GM18868 (cell line): ENCODE data around the gene RFX8.
"Not testable (repeated sequence)": the region's sequence is repeated elsewhere in the genome, so short reads cannot be mapped to it uniquely, and the experiment has no call there.

Experiments used
- ATAC-seq: cut with Tn5 transposase; IDR thresholded peaks from one replicate; pipeline ENCODE4 v1.9.1; 2021; ENCODE audit warnings: mild to moderate bottlenecking, moderate library complexity; ENCODE audit not compliant: unreplicated experiment

RFX8 gene

DNA sequence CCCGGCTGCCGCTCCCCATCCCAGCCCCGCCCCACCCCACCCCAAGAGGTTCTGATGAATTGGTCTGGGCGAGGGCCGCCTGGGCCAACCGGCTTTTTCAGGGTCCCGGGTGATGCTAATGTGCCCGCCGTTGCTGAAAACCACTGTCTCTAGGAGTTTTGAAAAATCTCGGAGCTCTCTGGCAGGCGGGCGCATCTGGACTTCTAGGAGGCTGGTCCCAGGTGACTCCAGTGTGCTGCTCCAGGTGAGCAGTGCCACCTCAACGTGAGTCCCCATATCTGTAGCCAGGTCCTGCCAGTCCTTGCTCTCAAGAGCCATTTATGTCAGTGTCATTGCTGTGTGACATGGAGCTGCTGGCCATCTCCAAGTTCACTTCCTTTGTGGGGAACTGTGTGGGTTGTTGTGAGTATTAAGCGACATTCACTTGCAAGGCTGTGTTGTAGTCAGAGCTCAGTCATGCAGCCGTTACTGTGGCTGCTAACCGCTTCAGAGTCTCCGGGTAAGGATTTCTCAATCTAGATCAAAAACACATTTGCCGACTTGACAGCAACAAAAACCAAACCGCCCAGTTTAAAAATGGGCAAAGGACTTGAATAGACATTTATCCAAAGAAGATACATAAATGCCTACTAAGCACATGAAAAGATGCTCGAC lies at the start of gene RFX8:
Gene RFX8, minus strand, starts transcription at position 382 of the 654 bp plus-strand sequence. CDS start 8,264 bp downstream, outside the sequence.
- ATAC-seq: no peak

DNA sequence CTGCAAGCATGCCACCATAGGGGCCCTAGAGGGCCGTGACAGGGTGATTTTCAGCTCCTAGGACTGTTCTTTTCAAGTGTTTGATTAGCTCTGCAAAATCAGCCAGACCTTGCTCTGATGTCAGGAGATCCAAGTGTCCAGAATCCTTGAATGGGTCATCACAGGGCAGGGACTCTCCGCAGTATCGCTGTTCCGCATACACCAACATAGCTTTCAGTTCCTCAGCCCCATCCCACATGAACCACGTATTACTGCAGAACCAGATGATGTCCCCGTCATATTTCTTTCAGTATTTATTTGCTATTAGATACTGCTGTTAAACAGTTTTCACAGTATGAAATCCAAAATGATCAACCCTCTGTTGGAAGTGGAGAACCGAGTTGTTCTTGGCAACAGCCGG lies 46.6 kb upstream of the RFX8 start:
- no peak for ATAC-seq

DNA sequence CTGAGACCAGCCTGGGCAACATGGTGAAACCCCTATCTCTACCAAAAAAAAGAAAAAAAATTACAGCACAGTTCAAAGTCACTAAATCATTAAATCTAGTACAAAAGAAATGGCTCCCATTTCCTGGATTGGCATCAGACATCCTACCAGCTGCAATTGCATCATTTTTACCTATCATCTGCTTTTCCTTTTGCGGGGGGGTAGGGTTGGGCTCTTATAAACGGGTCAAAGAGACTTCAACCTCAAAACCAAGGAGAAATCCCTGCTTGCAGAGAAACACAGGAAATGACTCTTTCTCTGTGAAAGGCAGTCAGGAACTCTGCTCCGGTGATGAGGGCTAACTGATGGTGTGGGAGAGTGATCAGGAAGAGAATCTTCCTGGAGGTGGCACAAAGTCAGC lies 45.3 kb upstream of the RFX8 start:
- ATAC-seq: no peak

DNA sequence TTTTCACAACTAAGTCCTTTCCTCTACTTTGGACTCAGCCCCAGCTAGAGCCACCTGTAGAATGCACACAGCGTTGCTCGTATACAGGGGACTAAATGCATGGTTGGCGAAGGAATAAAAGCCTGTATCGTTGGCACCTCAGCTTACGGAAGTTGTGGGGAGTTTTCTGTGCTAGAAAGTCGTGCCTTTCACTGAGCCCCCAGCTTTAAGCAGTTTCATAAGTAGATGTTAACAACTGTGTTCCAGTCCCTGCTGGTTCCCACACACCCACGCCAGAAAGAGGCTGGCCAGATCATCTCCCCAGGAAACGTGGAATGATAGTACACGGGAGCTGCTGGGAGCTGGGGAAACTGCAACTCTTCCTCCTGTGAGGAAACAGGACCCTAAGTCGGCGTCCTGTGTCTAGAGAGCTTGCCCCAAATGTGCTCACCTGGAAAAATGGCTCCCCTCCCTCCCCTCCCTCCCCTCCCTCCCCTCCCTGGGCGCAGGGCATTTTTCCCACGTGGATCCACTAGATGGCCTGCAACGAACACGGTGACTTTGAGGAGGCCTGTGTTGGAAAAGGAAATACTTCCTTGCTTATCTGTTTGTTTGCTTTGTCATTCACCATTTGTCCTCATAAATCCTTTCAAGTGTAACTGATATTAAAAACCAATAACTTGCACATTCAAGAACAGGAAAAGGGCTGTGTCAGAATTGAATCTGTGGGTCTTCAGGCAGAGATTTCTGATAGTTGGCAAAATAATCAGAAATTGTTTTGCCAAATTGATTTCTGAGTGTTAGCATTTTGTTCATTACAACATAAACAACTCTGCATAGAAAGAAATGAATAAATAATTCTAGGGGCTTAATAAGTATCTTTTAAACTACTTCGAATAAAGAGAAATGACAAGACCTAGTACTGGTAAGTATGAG lies 43.9 kb upstream of the RFX8 start:
- no peak for ATAC-seq

DNA sequence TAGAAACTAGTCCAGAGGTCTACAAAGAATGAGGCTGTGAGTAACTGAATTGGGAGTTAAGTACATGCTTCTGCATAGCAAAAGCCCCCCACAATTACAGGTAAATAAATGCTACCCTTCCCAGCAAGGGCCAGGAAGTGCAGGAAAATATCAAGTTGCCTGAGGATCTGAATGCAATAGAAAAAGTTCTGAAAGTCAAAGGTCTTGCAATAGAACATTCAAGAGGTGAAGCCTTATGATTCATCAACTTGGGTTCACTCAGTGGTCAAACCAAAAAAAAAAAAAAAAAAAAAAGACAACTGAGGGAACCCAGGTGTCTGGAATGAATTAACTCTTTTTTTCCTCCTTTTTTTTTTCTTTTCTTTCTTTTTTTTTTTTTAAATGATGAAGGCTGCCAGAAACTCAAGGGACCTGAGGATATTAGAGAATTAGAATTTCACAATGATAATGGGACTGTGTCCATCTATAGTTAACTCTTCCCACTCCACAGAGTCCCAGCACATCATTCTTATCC lies 42.9 kb upstream of the RFX8 start:
- no peak for ATAC-seq

DNA sequence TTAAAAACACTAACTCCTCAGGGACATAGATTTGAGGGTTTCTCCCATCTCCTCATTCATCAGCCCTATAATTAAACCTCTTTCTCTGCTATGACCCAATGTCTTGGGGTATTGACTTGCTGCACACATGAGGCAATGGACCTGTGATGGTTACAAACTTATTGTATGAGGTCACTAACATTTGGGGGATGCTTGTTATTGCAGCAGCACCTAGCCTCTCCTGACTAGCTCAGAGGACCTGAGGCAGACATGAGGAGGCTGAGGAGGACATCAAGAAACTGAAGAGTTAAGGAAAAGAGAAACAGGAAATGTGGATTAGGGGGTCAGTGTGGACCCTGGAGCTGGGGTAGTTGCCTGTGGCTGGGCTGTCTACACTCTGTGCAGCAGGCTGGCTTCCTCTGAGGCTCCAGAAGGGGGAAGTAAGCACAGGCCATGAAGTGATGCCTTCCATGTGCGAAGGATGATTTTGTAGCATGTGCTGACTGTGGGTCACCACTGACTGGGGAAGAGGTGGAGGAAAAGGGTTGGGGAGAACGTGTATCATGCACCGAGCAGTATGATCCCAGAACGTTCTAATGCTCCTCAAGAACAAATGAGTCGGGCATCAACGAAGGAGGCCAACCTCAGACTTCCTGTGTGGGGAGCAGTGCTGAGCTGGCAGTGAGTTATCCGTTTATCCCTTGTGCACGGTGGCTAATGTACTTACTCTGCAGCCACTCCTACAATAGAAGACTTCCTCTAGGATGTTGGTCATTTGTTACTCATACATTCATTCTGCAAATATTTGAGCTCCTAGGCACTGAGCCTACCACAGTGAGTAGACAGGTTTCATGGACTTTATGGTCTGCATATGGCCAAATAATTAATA lies 42.1 kb upstream of the RFX8 start:
- no peak for ATAC-seq

DNA sequence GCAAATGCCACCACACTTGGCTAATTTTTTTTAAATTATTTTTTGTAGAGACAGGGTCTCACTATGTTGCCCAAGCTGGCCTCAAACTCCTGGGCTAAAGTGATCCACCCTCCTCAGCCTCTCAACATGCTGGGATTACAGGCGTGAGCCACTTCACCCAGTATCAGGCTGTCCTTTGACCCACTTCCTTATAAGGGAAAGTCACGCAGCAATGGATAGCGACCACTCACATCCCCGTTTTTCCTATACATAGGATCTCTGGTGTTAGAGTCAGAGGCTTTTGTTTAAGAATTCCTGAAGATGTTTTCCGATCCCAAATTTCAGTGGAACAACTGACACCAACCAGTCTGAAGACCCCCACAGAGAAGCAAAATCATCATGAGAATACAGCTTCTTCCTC lies 41.4 kb upstream of the RFX8 start:
- no peak for ATAC-seq

DNA sequence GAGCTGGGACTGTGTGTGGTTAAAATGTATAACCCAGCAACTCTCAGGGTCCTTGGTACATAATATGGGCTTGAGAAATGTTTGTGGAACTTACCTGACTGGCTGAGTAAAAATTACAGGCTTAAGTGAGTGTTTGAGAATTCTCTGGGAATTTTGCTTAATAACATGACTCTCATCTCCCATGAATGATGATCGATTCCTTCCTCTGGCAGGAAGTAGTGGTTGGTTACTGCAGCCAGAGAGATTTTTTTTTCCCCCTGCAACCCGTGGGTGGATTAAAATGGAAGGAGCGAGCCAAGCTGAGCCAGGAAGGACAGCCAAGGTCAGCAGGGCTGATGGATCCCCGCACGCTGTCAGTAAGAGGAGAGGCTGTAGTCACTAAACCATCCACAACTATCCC lies 40.6 kb upstream of the RFX8 start:
- ATAC-seq: no peak

DNA sequence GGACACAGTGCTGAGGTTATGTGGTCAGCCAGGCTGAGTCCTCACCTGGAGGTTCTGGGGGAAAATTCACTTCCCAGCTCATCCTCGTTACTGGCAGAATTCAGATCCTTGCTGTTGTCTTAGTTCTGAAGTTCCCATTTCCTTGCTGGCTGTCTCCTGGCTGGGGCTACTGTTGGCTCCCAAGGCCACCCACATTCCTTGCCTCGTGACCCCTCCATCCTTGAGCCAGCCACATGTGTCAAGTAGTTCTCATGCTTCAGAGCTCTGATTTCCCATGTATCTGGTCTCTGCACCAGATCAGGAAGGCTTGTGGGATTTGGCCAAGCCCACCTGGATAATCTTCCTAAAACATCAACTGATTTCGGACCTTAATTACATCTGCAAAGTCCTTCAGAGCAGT lies 38.1 kb upstream of the RFX8 start:
- no peak for ATAC-seq

DNA sequence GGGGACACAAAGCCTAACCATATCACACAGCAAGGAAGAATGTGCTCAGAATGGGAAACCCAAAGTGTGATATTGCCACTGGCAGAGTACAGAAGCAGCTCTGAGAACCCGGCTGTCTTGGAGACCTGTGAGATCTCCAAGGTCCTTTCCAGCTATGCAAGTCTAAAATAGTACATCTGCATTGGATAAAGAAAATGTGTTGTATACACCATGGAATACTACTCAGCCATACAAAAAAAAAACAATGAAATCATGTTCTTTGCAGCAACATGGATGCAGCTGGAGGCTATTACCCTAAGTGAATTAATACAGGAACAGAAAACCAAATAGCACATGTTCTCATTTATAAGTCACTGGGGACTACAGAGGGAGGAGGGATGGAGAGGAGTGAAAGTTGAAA lies 36.5 kb upstream of the RFX8 start:
- no peak for ATAC-seq

DNA sequence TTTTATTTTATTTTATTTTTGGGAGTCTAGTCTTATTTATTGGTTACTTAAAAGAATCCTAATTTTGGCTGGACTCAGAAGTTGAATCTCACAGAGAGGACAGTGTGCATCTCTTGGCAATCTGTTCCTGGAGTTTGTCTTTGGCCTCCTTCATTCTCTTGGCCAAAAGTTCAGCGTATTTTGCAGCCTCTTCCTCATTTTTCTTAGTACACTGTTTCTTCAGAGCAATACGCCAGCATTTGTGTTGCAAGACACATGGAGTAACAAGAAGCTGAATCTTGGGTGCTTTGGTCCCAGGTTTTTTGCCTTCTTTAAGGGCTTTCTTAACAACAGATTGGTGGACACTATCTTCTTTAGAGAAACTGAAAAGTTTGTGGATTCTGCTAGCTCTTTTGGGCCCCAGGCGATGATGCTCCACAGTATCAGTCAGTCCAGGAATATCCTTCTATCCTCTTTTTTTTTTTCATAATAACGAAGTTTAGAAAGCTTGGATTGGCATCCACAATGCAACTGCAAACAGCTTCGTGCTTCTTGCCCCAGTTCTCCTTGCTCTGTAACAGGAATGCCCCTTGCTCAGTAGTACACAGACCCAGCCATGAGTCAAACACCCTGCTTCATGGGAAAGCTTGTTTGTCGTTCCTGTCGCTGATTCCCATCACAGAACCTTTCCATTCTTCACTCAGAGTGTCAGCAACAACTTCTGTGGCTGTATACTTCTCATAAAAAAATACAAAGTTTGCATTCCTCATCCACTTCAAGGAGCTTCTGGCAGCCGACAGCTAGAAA lies 34.8 kb upstream of the RFX8 start:
- ATAC-seq: no peak

DNA sequence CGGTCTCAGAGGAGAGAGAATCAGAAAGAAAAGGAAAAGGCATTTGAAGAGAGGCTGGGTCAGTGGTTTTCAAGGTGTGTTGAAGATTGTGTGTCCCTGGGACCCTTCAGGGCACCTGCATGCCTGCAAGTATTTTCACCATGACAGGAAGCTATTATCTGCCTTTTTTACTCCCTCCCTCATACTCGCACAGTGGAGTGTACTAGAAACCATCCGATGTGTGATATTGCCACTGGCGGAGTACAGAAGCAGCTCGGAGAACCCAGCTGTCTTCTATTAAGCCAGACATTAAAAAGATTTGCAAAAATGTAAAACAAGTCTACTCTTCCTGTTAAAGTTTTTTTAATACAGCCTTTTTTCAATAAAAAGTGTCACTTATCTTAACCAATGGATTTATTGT lies 33.7 kb upstream of the RFX8 start:
- ATAC-seq: no peak

DNA sequence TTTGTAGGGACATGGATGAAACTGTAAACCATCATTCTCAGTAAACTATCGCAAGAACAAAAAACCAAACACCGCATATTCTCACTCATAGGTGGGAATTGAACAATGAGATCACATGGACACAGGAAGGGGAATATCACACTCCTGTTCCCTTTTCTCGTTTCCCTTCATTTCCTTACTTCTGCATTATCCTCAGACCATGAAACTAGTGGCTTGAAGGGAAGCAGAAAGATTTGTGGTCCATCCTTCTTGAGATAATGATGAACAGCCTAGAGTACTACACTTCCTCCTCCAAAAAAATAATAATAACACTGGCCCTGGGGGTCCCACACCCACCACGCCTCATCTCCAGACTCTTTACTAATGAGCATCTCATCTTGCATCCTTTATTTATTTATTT lies 30.4 kb upstream of the RFX8 start:
- not testable (repeated sequence) for ATAC-seq

DNA sequence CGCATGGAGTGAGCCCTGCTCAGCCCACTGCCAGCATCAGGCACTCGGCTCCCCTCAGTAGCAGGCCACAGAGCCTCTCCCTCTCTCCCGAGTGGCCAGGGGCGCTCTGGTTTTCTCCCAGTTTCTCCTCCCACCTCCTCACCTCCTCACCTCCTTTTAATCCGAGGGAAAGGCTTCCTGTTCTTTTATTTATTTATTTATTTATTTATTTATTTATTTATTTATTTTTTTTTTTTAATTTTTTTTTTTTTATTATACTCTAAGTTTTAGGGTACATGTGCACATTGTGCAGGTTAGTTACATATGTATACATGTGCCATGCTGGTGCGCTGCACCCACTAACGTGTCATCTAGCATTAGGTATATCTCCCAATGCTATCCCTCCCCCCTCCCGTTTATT lies 29.8 kb upstream of the RFX8 start:
- ATAC-seq: not testable (repeated sequence)

DNA sequence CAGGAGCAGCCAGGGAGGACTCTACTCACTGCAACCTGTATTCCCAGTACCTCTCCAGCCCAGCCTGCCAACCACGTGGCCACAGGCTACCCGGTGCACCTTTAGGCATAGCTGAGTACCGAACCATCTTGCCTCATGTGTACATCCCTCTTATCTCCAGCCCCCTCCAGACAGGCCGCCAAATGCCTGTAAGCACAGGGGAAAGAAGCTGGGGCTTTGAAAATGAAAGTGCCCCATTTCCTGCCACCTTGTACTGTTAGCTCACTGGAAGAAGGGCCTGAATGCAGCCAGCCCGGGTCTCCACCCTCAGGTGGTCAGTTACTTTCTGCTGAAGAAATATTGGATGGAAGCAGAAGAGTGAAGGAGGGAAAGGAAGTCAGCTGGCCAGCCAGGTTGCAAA lies 27.2 kb upstream of the RFX8 start:
- no peak for ATAC-seq

DNA sequence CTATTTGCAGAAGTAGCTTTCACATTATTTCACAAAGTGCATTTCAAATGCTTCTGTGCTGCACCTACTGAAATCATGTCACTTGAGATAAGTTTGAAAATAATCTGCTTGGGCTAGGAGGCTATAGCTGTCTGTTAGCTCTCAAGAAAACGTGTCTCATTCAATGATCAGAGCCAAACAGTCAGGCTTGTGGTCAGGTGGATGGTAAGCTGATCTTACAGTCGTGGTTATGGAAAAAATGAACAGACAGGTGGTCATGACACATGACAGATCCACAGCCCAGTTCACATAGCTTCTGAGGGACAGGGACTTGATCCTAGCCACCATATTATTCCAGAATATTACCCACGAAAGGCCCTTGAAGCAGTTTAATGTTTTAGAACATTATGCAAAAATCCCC lies 26.5 kb upstream of the RFX8 start:
- ATAC-seq: no peak

DNA sequence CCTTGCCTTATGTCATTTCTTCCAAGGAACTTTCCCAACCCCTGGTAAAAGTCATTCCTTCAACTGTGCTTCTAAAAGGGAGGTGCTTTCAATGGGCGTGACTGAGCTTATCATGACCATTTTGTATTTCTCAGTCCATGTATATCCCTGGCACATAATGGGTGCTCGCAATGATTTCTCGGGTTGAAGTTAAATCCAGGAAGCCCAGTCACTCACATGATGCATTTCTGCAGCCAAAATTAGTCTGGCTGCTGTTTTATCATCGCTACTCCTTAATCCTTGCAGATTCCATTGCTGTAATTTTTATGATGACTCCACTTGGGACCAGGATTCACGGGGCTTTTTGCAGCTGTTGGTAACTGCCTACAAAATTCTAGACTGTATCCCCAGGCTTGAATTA lies 25.9 kb upstream of the RFX8 start:
- ATAC-seq: no peak

DNA sequence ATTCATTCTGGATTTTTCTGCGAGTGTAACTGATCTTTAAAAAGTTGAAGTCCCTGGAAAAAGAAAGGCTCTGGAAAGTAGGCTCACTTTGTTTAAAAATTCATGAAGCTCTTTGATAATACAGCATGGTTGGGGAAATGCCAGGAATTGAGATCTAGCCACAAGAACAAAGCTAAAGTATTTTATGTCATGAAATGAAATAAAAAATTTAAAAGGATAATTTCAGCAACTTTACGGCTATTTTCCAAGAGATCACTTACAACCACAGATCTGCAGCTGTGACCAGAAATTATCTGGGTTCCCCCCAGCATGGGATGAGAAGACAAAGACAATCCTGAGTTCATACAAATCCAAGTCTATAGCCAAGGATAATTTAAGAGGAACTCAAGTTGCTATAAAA lies 25.3 kb upstream of the RFX8 start:
- ATAC-seq: no peak

DNA sequence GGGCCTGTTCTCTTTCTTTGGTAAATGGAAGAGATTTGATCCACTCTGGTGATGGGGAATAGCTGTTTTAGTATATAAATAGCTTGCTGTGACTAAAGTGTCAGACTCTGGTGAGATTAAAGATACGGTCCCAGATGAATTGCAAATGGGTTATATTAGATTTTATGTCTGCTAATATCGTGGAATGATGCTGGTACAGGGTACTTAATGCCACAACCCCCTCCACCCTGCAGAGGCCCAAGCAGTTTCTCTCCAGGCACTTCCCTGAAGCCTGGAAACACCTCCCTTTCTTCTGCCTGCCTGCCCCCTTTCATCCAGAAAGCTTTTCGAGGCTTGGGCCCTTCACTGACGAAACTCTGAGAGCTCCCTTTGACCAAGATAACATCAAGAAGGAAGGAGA lies 21.4 kb upstream of the RFX8 start:
- no peak for ATAC-seq

DNA sequence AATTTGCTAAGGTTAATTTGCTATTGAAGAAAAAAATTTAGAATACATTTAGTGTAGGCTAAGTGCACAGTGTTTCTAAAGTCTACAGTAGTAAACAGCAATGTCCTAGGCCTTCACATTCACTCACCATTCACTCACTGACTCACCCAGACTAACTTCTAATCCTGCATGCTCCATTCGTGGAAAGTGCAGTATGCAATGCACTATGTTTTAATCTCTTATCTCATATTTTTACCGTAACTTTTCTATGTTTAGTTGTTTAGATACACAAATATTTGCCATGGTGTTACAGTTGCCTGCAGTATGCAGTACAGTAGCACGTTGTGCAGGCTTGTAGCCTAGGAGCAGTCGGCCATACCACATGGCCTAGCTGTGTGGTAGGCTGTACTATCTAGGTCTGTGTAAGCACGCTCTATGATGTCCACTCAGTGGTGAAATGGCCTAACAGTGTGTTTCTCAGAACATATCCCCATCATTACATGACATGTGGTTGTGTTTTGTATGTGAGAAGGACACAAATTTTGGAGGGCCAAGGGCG lies 18.1 kb upstream of the RFX8 start:
- ATAC-seq: no peak
